HepG2 (cell line): ENCODE measurements around the gene DDX23. TPM values are rescaled to one million over a fixed set of nuclear protein-coding genes. Genes with fewer than 3 reads are reported as not detected.

Experiments
- ARNT2 ChIP-seq: sonication (generic); formaldehyde crosslinking; IDR thresholded peaks from 2 replicates; pipeline ENCODE4 v1.8.0; 2022; ENCODE audit warnings: mild to moderate bottlenecking, low read depth, missing genetic modification reagents, moderate library complexity
- HIVEP1 ChIP-seq: sonication (generic); formaldehyde crosslinking; IDR thresholded peaks from 2 replicates; pipeline ENCODE4 v1.4.0; 2020; ENCODE audit warnings: mild to moderate bottlenecking, missing genetic modification reagents
- IRF1 ChIP-seq: sonication (generic); formaldehyde crosslinking; IDR thresholded peaks from 2 replicates; pipeline ENCODE4 v1.4.0; 2020; ENCODE audit warnings: low read depth, mild to moderate bottlenecking, missing genetic modification reagents
- KDM2A ChIP-seq: sonication (generic); formaldehyde crosslinking; IDR thresholded peaks from 2 replicates; pipeline ENCODE4 v1.4.0; 2020; ENCODE audit warnings: low read depth, missing genetic modification reagents, borderline replicate concordance
- PAWR ChIP-seq: sonication (generic); formaldehyde crosslinking; IDR thresholded peaks from 2 replicates; pipeline ENCODE4 v1.4.0; 2020; ENCODE audit warnings: missing genetic modification reagents, mild to moderate bottlenecking, borderline replicate concordance
- RARG ChIP-seq: sonication (generic); formaldehyde crosslinking; IDR thresholded peaks from 2 replicates; pipeline ENCODE4 v1.4.0; 2020; ENCODE audit warnings: low read depth, mild to moderate bottlenecking, missing genetic modification reagents
- RBFOX2 ChIP-seq: fragments of 200-400 bp; formaldehyde crosslinking; IDR thresholded peaks from 2 replicates; pipeline ENCODE4 v1.6.1; 2017; ENCODE audit warnings: low read depth, mild to moderate bottlenecking, low read length
- TBX2 ChIP-seq: sonication (generic); formaldehyde crosslinking; IDR thresholded peaks from 2 replicates; pipeline ENCODE4 v1.5.0; 2020; ENCODE audit warnings: missing genetic modification reagents, mild to moderate bottlenecking, borderline replicate concordance
- ZFP62 ChIP-seq: sonication (generic); formaldehyde crosslinking; IDR thresholded peaks from 2 replicates; pipeline ENCODE4 v1.4.0; 2020; ENCODE audit warnings: missing genetic modification reagents
- ZMYM2 ChIP-seq: sonication (generic); formaldehyde crosslinking; IDR thresholded peaks from 2 replicates; pipeline ENCODE4 v1.8.0; 2022; ENCODE audit warnings: mild to moderate bottlenecking, missing genetic modification reagents
- ZNF362 ChIP-seq: sonication (generic); formaldehyde crosslinking; IDR thresholded peaks from 2 replicates; pipeline ENCODE4 v1.4.0; 2020; ENCODE audit warnings: missing genetic modification reagents, mild to moderate bottlenecking, borderline replicate concordance
- polyA plus RNA-seq, 8 experiments: library from polyadenylated mRNA; depleted of rRNA in 3 of 8; stranded (reverse) in 7 of 8; unstranded in 1 of 8; fragments of >200 nt; fragmentation: Illumina TruSeq in 4 of 8; extraction: Trizol in 4 of 8; gene quantifications; 2 replicates each; pipeline versions ENCODE4 v1.2.1 to v1.2.3, GENCODE V29; 2011 to 2016; ENCODE audit warnings: low read depth in 4 of 8, missing spikeins in 1 of 8, mixed read lengths in 1 of 8; ENCODE audit not compliant: insufficient read depth in 1 of 8
- total RNA-seq, 5 experiments: library from RNA; depleted of rRNA; stranded (reverse); fragments of >200 nt; fragmentation: Illumina TruSeq; extraction: Trizol; gene quantifications; 2 replicates each; pipeline ENCODE4 v1.2.3, GENCODE V29; 2016; ENCODE audit warnings: low read depth in 1 of 5
- TF ChIP-seq, protein P1 (sequence below), 2 experiments: sonication (generic) in 1 of 2; formaldehyde crosslinking in 1 of 2; IDR thresholded peaks; 2 replicates each; pipeline versions ENCODE4 v1.6.1 to v1.9.0; 2014 to 2022; ENCODE audit warnings: antibody characterized with exemption in 1 of 2, borderline replicate concordance in 1 of 2, inconsistent platforms in 1 of 2, low read depth in 1 of 2, missing genetic modification reagents in 1 of 2
- TF ChIP-seq, protein P2 (sequence below): sonication (generic); formaldehyde crosslinking; IDR thresholded peaks from 2 replicates; pipeline ENCODE4 v1.4.0; 2020; ENCODE audit warnings: mild to moderate bottlenecking, missing genetic modification reagents
- TF ChIP-seq, protein P3 (sequence below): sonication (generic); formaldehyde crosslinking; IDR thresholded peaks from 2 replicates; pipeline ENCODE4 v1.5.0; 2020; ENCODE audit warnings: missing genetic modification reagents

DDX23 gene
- total and polyA plus RNA-seq, 2 of the 13 experiments (the other 11 are each of a cell fraction or from before 2014, with no cell fraction given), result 35.7 to 90.0 TPM

DNA sequence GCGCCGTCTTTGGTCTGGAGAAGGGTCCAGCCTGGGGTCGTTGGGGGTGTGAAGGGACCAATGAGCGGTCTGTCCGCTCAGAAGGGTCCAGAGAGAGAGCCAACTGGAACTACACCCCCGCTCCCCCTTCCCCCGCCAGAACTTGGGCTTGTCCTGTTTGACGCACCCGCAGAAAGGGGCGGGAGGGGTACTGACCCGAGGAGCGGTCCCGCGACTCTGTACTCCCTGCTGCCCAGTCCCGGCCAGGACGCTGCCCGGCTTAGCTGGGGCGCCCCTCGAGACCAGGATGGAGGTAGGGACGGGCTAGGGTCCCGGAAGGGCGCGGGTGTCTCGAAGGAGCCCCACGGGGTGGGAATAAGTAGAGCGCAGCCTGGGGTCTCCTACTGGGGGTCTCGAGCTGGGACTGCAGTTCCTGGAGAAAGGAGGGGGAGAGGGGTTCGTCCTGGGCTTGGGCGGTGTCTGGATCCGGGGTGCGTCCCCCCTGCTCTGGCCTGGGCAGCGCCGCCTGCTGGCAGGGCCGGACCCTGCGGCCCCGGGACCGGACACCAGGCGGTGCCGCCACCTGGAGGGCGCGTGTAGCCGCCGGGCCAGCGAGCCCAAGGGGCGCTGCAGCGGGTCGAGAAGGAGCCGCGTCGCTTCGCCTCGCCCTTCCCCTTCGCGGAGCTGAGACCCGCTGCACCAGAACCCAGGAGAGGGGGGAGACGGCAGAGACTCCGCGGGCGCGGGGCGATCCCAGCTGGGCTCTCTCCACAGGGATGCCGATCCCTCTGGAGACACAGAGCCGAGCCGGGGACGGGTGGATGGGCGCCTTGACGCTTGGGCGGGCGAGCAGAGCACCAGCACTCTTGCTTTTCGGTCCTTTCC lies 37.5 kb downstream of the DDX23 start (continued):
- TF ChIP-seq HIVEP1 (CRISPR knock-in tag), result no peak
- TF ChIP-seq, protein P1, sequence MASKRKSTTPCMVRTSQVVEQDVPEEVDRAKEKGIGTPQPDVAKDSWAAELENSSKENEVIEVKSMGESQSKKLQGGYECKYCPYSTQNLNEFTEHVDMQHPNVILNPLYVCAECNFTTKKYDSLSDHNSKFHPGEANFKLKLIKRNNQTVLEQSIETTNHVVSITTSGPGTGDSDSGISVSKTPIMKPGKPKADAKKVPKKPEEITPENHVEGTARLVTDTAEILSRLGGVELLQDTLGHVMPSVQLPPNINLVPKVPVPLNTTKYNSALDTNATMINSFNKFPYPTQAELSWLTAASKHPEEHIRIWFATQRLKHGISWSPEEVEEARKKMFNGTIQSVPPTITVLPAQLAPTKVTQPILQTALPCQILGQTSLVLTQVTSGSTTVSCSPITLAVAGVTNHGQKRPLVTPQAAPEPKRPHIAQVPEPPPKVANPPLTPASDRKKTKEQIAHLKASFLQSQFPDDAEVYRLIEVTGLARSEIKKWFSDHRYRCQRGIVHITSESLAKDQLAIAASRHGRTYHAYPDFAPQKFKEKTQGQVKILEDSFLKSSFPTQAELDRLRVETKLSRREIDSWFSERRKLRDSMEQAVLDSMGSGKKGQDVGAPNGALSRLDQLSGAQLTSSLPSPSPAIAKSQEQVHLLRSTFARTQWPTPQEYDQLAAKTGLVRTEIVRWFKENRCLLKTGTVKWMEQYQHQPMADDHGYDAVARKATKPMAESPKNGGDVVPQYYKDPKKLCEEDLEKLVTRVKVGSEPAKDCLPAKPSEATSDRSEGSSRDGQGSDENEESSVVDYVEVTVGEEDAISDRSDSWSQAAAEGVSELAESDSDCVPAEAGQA (IDR thresholded peaks at IDR 0.05; ENCODE audit: low read depth), result no peak
- TF ChIP-seq, protein P1 (CRISPR knock-in tag; IDR thresholded peaks at IDR 0.05; ENCODE audit: borderline replicate concordance), result 0 out of 2 replicates have a peak, but pooled peaks have one; percentile 38
- TF ChIP-seq ZMYM2 (CRISPR knock-in tag), result no peak
- TF ChIP-seq PAWR (CRISPR knock-in tag), result no peak
- TF ChIP-seq, protein P2, sequence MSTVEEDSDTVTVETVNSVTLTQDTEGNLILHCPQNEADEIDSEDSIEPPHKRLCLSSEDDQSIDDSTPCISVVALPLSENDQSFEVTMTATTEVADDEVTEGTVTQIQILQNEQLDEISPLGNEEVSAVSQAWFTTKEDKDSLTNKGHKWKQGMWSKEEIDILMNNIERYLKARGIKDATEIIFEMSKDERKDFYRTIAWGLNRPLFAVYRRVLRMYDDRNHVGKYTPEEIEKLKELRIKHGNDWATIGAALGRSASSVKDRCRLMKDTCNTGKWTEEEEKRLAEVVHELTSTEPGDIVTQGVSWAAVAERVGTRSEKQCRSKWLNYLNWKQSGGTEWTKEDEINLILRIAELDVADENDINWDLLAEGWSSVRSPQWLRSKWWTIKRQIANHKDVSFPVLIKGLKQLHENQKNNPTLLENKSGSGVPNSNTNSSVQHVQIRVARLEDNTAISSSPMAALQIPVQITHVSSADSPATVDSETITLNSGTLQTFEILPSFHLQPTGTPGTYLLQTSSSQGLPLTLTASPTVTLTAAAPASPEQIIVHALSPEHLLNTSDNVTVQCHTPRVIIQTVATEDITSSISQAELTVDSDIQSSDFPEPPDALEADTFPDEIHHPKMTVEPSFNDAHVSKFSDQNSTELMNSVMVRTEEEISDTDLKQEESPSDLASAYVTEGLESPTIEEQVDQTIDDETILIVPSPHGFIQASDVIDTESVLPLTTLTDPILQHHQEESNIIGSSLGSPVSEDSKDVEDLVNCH (CRISPR knock-in tag), result no peak
- no peak for TF ChIP-seq ZFP62 (CRISPR knock-in tag)
- TF ChIP-seq RARG (CRISPR knock-in tag), result no peak
- TF ChIP-seq RBFOX2, result peak; percentile 37; the same call in 1 of the 2 replicates
- peak; percentile 77; the same call in 1 of the 2 replicates for TF ChIP-seq ZNF362 (CRISPR knock-in tag)
- TF ChIP-seq ARNT2, result peak; percentile 85
- TF ChIP-seq KDM2A, result peak; percentile 78
- no peak for TF ChIP-seq IRF1
- peak; percentile 48 for TF ChIP-seq TBX2 (CRISPR knock-in tag)
- TF ChIP-seq, protein P3, sequence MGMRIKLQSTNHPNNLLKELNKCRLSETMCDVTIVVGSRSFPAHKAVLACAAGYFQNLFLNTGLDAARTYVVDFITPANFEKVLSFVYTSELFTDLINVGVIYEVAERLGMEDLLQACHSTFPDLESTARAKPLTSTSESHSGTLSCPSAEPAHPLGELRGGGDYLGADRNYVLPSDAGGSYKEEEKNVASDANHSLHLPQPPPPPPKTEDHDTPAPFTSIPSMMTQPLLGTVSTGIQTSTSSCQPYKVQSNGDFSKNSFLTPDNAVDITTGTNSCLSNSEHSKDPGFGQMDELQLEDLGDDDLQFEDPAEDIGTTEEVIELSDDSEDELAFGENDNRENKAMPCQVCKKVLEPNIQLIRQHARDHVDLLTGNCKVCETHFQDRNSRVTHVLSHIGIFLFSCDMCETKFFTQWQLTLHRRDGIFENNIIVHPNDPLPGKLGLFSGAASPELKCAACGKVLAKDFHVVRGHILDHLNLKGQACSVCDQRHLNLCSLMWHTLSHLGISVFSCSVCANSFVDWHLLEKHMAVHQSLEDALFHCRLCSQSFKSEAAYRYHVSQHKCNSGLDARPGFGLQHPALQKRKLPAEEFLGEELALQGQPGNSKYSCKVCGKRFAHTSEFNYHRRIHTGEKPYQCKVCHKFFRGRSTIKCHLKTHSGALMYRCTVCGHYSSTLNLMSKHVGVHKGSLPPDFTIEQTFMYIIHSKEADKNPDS (CRISPR knock-in tag), result no peak
